Body of pancreas (tissue), 4 donors: ENCODE data around the gene VCAN.

ENCODE experiments used
- POLR2A ChIP-seq, 3 donors: fragments of 450-650 bp; IDR thresholded peaks; one replicate each; pipeline ENCODE4 v1.6.1; 2016; ENCODE audit warnings: antibody characterized with exemption in 3 of 3, mild to moderate bottlenecking in 2 of 3
- TF ChIP-seq, protein P1 (sequence below), 7 experiments: fragments of 450-650 bp in 4 of 7; fragments of 200-600 bp in 3 of 7; sonication (generic) in 3 of 7; IDR thresholded peaks; one replicate each; pipeline ENCODE4 v1.5.1; 2016 to 2019; ENCODE audit warnings: antibody characterized with exemption in 7 of 7

DNA sequence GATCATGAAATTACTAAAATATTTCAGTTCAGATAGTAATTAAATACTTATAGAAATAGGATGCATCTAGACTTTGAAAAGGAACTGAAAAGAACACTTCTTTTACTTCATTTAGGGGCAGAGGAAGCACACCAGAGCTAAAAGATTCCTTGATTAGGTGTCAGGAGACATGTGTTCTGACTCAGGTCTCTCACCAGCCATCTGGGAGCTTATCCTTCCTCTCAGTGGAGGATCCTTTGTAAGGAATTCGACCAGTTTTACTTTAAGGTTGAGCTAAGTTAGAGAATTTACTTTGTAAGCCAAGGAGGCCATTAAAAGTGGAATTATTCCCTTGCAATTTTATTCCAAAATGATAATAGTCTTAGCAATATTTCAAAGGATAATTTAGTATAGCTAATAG, 16.7 kb downstream of the VCAN start:
- TF ChIP-seq, protein P1, sequence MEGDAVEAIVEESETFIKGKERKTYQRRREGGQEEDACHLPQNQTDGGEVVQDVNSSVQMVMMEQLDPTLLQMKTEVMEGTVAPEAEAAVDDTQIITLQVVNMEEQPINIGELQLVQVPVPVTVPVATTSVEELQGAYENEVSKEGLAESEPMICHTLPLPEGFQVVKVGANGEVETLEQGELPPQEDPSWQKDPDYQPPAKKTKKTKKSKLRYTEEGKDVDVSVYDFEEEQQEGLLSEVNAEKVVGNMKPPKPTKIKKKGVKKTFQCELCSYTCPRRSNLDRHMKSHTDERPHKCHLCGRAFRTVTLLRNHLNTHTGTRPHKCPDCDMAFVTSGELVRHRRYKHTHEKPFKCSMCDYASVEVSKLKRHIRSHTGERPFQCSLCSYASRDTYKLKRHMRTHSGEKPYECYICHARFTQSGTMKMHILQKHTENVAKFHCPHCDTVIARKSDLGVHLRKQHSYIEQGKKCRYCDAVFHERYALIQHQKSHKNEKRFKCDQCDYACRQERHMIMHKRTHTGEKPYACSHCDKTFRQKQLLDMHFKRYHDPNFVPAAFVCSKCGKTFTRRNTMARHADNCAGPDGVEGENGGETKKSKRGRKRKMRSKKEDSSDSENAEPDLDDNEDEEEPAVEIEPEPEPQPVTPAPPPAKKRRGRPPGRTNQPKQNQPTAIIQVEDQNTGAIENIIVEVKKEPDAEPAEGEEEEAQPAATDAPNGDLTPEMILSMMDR (IDR thresholded peaks at IDR 0.05), result no peak
- no peak for TF ChIP-seq POLR2A (IDR thresholded peaks at IDR 0.05)
